ENCODE results near the gene NCOR1.

DNA sequence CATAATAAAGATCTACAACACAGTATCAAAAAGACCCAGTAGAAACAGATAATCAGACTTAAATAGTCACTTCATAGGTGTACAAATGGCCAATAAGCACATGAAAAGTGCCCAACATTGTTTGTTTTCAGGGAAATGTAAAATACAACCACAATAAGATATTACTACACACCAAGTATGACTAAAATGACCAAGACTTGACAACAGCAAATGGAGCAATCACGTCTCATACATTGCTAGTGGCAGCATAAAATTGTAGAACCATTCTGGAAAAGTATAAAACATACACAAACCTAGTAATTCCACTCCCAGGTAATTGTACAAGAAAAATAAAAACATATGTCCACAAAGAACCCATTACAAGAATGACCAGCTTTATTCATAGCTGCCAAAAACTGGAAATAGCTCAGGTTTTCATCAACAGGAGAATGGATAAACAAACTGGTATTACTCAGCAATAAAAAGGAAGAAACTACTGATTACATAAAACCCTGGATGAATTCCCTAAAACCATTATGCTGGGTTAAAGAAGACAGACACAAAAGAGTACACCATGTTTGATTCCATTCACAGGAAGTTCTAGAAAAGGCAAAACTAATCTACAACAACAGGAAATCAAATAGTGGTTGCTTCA is 130.2 kb downstream of the NCOR1 start:
- TF ChIP-seq, protein P1, sequence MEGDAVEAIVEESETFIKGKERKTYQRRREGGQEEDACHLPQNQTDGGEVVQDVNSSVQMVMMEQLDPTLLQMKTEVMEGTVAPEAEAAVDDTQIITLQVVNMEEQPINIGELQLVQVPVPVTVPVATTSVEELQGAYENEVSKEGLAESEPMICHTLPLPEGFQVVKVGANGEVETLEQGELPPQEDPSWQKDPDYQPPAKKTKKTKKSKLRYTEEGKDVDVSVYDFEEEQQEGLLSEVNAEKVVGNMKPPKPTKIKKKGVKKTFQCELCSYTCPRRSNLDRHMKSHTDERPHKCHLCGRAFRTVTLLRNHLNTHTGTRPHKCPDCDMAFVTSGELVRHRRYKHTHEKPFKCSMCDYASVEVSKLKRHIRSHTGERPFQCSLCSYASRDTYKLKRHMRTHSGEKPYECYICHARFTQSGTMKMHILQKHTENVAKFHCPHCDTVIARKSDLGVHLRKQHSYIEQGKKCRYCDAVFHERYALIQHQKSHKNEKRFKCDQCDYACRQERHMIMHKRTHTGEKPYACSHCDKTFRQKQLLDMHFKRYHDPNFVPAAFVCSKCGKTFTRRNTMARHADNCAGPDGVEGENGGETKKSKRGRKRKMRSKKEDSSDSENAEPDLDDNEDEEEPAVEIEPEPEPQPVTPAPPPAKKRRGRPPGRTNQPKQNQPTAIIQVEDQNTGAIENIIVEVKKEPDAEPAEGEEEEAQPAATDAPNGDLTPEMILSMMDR (IDR thresholded peaks at IDR 0.05 in 2 of 3, conservative IDR thresholded peaks at IDR 0.05 in 1 of 3; ENCODE audit: insufficient read depth in 2 of 3, low read depth in 1 of 3, low read length in 3 of 3), result no peak
- no peak for TF ChIP-seq STAG1 (CRISPR knock-in tag; IDR thresholded peaks at IDR 0.05; ENCODE audit: borderline replicate concordance)
- TF ChIP-seq FOXA3 (CRISPR knock-in tag; conservative IDR thresholded peaks at IDR 0.05 in 1 of 2, IDR thresholded peaks at IDR 0.05 in 1 of 2), result no peak
